Stomach (tissue), 4 donors: ENCODE results near the gene NUDT8.

Experiments used
- CTCF ChIP-seq, 7 experiments: fragments of 450-650 bp in 4 of 7; fragments of 200-600 bp in 3 of 7; sonication (generic) in 3 of 7; IDR thresholded peaks; one replicate each; pipeline ENCODE4 v1.5.1; 2016 to 2019; ENCODE audit warnings: antibody characterized with exemption in 7 of 7, control low read depth in 2 of 7, mild to moderate bottlenecking in 1 of 7
- POLR2A ChIP-seq, 4 donors: fragments of 450-650 bp; IDR thresholded peaks; one replicate each; pipeline ENCODE4 v1.6.1; 2016; ENCODE audit warnings: antibody characterized with exemption in 4 of 4, control low read depth in 2 of 4, mild to moderate bottlenecking in 1 of 4, moderate library complexity in 1 of 4

DNA sequence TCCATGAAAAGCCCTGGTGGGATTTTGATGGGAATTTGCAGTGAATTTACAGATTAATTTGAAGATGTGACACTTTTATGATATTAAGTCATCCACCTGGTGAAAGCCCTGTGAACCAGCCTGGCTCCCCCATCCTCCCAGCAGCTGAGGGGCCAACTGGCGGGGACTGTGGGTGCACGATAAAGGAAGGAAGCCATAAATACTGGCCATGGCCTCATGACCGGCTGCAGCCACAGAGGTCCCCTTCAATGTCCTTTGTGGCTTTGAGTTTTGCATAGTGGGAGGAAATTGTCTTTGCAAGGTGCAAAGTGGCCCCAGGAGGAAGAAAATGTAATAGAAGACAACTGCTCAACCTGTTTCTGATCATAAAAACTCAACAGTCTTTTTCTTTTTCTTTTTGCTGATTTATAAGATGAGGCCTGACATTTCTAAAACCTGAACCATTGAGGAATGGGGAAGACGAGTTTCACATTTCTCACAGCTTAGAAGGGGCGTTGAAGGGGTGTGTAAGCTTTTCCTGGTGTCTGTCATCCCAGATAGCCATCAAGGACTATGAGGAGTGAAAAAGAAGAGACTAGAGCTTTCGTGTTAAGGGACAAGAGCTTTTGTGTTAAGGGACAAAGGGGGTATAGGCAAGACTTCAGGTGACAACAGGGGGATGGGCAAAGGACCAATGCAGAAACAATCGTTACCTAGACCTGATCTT, 29.3 kb downstream of the NUDT8 start:
- TF ChIP-seq CTCF (IDR thresholded peaks at IDR 0.05) (no peak), POLR2A (IDR thresholded peaks at IDR 0.05) (no peak)
